GM12875 (cell line): ENCODE measurements around the gene FAM222B.
A peak's percentile ranks its signal among the peaks of the same experiment; 100 is the strongest.

Experiments
- H3K4me3 ChIP-seq: one replicate; pipeline ENCODE4 v1.5.1; 2011; ENCODE audit warnings: low read depth, low read length, control low read depth
- TF ChIP-seq, protein P1 (sequence below): IDR thresholded peaks from 2 replicates; pipeline ENCODE4 v1.5.1; 2011; ENCODE audit warnings: low read depth, mild to moderate bottlenecking, control low read depth, inconsistent platforms, low read length, moderate library complexity, borderline replicate concordance; ENCODE audit not compliant: insufficient read depth

The FAM222B gene

DNA sequence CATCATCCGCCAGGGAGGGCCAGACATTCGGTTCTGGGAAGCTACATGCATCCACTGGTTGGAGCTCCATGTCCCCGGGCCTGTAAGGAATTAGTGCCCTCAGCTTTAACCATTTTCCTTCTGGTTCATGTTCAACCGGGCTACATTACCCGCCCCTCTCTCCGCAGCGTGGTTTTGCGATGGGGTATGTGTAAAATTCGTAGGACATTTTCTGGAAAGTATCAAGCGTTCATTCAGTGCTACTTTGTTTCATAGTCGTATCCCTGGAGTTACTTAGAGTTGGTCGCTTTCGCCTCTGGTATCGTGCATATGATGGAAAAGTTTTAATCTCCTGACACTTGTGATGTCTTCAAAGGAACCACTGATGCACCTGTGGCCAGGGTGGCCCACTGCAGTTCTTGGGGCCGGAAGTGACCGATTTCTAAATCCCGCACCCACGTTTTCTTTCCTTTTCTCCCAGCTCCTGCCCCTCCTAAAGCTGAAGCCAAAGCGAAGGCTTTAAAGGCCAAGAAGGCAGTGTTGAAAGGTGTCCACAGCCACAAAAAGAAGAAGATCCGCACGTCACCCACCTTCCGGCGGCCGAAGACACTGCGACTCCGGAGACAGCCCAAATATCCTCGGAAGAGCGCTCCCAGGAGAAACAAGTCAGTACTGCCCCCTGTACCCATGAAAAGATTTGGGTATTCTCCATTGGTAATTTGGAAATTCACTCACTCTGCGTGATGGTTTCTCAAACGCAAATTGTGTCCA lies 122.2 kb downstream of the FAM222B start:
- TF ChIP-seq, protein P1, sequence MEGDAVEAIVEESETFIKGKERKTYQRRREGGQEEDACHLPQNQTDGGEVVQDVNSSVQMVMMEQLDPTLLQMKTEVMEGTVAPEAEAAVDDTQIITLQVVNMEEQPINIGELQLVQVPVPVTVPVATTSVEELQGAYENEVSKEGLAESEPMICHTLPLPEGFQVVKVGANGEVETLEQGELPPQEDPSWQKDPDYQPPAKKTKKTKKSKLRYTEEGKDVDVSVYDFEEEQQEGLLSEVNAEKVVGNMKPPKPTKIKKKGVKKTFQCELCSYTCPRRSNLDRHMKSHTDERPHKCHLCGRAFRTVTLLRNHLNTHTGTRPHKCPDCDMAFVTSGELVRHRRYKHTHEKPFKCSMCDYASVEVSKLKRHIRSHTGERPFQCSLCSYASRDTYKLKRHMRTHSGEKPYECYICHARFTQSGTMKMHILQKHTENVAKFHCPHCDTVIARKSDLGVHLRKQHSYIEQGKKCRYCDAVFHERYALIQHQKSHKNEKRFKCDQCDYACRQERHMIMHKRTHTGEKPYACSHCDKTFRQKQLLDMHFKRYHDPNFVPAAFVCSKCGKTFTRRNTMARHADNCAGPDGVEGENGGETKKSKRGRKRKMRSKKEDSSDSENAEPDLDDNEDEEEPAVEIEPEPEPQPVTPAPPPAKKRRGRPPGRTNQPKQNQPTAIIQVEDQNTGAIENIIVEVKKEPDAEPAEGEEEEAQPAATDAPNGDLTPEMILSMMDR, result 0 out of 2 replicates have a peak, but pooled peaks have one; percentile 1
- H3K4me3 ChIP-seq, result peak overlapping the region; percentile 85

DNA sequence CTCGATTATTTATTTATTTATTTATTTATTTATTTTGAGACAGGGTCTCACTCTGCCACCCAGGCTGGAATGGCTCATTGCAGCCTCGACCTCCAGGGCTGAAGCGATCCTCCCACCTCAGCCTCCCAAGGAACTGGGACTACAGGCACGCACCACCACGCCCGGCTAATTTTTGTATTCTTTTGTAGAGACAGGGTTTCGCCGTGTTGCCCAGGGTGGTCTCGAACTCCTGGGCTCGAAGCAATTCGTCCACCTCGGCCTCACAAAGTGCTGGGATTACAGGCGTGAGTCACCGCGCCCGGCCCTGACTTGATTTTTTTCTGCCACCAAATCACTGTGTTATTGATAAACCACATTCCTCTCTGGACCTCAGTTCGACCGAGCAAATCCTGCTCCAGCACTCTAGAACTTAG lies 123.6 kb downstream of the FAM222B start:
- H3K4me3 ChIP-seq, result peak overlapping the region; percentile 52
- TF ChIP-seq, protein P1, result no peak

DNA sequence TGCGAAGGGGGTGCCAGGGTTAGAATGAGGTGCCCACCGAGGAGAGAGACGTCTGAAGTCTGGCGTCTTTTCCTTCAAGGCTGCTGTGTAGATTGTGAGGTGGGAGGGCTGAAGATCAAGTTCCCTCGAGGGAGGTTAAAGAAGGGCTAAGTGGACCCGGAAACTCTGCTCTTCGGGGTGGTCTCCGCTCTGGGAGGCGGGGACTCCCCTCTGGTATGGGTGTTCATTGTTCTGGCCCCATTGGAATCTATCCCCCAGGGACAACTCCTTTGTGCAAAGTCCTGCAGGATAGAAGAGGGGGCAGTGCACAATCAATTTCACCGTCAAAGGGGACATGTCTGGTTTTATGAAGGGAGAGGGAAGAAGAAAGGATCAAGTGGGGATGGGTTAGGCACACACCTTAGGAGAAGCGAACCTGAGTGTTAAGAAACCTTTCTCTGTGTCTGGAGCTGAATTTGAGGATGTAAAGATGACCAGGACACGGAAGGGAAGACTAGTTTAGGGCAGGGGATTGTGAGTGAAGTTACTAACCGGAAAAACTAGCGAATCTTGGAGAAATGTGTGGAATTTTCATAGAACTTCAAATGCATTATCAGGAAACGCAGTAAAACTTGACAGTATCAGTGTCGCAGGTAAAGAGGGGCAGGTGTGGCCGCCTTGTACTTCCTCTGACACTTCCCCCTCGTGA lies 124.1 kb downstream of the FAM222B start:
- peak overlapping the region; percentile 61 for H3K4me3 ChIP-seq
- TF ChIP-seq, protein P1, result no peak

DNA sequence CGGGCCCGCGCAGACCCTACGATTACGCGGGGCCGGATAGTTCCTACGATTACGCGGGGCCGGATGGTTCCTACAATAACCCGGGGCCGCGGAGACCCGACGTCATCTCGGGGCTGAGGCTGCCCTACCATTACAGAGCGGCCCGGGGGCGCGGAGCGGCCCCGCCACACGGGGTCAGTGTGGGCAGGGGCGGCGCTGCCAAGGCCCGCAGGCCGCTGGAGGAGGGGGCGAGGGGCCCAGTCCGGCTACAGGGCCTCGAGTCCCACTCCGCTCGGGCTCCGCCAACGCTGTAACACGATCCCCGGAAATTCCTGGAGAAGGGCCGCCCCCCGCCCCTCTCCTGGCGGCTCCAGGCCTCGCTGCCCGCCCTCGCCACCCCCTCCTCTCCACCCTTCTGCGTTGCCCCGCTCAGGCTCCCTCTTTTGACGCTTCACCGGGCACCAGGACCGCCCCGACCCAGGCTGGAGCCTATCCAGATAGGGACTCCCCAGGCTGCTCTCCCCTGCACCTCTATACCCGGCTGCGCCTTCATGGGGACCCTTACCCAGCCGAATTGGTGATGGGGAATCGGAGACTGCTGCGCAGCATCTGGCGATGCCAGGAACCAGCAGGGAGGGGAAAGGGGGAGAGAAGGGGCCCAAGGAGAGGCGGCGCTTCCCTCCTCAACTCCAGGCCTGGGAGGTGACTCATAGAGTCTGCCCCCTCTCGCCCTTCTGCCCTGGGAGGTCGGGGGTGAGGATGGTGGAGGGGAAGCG lies 124.8 kb downstream of the FAM222B start, which contains the start of gene RAB34:
RAB34 (minus strand) TSS at position 291 of the 755 bp plus-strand sequence. CDS start 602 bp downstream, outside the sequence.
- TF ChIP-seq, protein P1, result 0 out of 2 replicates have a peak, but pooled peaks have one; percentile 15
- peak within 1 kb of the TSS; percentile 61 for H3K4me3 ChIP-seq

DNA sequence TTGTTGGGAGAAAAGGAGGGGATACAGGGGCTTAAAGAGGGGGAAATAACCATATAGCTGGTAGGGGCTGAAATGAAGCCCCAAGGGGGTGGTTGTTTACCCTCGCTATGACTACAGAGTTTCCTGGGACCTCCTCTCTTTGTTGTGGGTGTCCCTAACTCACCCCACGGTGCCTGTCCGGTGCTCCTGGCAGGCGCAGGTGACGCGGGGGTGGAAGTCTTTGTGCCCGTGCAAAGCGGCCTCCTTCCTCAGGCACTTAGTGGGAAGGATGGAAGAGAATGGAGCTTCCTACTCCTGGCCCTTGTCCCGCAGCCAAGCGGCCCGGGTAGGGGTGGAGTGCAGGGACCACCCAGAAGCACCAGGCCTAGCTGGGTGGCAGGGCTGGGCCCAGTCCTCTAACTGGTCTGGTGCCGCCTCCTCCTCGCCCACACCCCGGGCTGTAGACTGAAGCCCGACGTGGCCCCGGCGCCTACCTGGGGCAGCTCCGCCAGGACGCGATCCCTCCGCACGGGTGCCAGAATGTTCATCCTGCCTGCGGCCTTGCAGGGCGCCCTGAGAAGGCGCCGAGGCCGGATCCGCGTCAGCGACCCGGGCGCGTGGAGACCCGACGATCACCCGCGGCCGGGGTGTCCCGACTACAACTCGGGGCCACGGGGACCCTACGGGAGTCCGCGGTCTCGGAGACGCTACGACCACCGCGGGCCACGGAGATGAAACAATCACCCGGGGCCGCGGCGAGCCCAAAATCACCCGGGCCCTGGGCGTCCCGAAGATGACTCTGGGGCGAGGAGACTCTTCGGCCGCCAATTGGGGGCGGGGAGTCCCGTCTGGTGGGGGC lies 125.6 kb downstream of the FAM222B start:
- TF ChIP-seq, protein P1, result no peak

DNA sequence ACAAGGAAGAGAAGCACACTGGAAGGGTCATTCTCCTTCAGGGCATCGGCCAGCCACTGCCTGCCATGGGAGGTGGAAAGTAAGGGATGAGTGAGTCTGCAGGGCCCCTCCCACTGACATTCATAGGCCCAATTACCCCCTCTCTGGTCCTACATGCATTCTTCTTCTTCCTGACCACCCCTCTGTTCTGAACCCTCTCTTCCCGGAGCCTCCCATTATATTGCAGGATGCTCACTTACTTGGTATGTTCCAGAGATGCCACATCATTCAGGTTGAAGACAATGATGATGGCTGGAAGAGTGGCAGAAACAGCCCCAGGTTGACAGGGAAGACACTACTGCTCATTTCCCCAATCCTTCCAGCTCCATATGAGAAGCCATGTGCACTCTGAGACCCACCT lies 127.4 kb downstream of the FAM222B start:
- H3K4me3 ChIP-seq, result no peak overlapping the region
- TF ChIP-seq, protein P1, result no peak

More for the DNA sequence above, 125.6 kb downstream of the FAM222B start:
- H3K4me3 ChIP-seq, result peak overlapping the region; percentile 61
